Sigmoid colon (tissue), 4 donors: Measurements from ENCODE around the gene PNMA6E.

ENCODE experiments used
- CTCF ChIP-seq, 4 experiments: fragments of 450-650 bp in 3 of 4; fragments of 200-600 bp in 1 of 4; IDR thresholded peaks; one replicate each; pipeline ENCODE4 v1.5.1; 2016 to 2019; ENCODE audit warnings: antibody characterized with exemption in 4 of 4, mild to moderate bottlenecking in 3 of 4, moderate library complexity in 2 of 4
- EP300 ChIP-seq, 4 donors: sonication (generic); formaldehyde crosslinking; IDR thresholded peaks; one replicate each; pipeline ENCODE4 v1.6.1; 2017; ENCODE audit warnings: antibody characterized with exemption in 4 of 4
- POLR2AphosphoS5 ChIP-seq, 4 donors: sonication (generic); formaldehyde crosslinking; IDR thresholded peaks; one replicate each; pipeline ENCODE4 v1.6.1; 2017; ENCODE audit warnings: antibody characterized with exemption in 4 of 4

- TF ChIP-seq CTCF (IDR thresholded peaks at IDR 0.05) (no peak), EP300 (IDR thresholded peaks at IDR 0.05) (no peak), POLR2AphosphoS5 (IDR thresholded peaks at IDR 0.05) (no peak)
Measured at GRCh38 chrX:153438532-153438931, 37.4 kb upstream of the PNMA6E start.
